Non-pigmented ciliary epithelial cell (primary cell): ENCODE measurements around the gene MAGI3.
"Not testable (repeated sequence)": the region's sequence is repeated elsewhere in the genome, so short reads cannot be mapped to it uniquely, and the experiment has no call there.

Experiments
- DNase-seq: peaks from one replicate; pipeline ENCODE4 v3.0.0-alpha.2; 2010; ENCODE audit warnings: low read depth

The MAGI3 gene

DNA sequence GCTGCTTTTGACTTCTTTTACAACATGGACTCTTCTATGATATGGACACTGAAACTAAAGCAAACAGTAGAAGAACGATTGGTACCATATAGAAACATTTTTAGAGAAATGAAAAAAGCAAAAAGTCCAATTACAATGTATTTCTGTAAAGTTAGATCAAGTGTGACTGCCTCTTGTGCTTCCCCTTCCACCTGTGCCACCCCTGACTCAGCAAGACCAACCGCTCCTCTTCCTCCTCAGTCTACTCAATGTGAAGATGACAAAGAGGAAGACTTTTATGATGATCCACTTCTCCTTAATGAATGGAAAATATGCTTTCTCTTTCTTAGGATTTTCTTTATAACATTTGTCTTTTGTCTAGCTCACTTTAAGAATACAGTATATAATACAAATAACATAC is 302.0 kb downstream of the MAGI3 start:
- no peak for DNase-seq

DNA sequence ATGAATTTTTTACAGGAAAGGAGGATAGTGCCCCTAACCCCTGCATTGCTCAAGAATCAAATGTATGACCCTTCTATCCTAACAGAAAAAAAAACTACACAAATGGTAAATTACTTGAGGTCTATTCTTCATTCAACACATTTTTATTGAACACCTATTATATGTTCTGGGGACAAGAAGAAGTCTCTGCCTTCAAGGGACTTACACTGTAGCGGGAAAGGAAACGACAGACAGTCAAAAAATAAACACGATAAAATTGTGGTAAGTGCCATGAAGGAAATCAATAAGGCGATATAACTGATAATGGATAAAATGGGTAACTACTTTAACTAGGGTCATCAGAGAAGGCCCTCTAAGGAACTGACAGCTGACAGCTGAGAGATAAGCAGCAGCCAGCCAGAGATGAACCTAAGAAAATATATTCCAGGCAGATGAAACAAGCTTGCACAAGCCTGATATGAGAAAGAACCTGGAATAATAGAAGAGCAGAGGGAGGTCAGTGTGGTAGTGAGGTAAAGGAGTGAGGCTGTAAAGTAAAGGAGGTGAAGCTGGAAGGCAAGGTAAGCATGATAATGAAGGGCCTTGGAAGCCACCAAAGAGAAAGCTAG is 302.6 kb downstream of the MAGI3 start:
- DNase-seq: no peak

DNA sequence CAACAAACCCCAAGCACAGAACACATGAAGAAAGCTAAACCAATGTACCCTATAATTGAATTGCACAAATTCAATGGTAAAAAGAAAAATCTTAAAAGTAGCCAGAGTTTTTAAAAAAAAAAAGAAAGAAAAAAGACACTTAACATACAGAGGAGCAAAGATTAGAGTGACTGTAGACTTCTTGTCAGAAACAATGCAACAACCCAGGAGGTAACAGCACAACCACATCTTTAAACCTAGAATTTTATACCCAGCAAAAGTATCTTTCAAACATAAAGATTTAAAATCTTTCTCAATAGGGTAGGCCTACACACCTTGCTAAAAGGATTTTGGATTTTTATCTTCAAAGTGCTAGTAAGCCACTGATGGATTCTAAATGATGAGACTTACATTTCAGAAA is 304.6 kb downstream of the MAGI3 start:
- DNase-seq: no peak

DNA sequence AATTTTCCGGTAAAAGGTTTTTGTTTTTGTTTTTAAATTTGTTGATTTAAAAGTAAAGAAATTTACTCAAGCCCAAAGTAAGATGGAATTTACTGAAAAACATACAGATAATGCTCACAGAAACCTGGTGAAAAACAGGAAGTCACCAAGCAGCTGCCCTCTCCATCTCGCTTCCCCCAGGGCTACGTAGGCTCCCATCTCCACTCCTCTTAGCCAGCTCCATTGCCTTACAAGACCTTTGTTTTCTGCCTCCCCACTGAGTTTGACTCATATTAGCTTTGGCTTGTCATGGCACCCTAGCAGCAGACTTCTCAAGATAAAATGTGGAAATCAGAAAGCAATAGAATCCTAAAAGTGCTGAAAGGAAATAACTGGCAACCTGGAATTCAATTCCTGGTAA is 311.1 kb downstream of the MAGI3 start:
- no peak for DNase-seq

DNA sequence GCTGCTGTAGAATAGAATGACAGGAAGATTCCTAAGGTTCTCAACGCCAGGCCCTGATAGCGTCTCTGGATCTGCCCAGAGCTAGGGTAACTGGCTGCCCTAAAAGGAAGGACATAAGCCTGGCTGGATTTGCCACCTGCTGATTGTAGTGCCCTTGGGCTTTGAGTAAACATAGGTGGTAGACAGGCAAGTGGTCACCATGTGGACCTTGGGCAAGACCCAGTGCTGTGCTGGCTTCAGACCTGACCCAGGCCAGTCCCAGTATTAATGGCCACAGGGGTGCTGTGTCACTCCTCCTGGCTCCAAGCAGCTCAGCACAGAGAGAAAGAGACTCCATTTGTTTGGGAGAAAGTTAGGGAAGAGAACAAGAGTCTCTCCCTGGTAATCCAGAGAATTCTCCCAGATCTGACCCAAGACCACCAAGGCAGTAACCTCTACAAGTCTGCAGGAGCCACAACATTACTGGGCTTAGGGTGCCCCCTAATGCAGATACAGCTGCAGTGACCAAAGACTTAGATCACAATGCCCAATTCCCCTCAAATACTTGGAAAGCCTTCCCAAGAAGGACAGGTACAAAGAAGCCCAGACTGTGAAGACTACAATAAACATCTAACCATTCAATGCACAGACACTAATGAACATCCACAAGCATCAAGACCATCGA is 324.4 kb downstream of the MAGI3 start:
- DNase-seq: no peak

- DNase-seq: not testable (repeated sequence)
These were observed 327.2 kb downstream of the MAGI3 start for GRCh38 chr1:113717506-113717905.

DNA sequence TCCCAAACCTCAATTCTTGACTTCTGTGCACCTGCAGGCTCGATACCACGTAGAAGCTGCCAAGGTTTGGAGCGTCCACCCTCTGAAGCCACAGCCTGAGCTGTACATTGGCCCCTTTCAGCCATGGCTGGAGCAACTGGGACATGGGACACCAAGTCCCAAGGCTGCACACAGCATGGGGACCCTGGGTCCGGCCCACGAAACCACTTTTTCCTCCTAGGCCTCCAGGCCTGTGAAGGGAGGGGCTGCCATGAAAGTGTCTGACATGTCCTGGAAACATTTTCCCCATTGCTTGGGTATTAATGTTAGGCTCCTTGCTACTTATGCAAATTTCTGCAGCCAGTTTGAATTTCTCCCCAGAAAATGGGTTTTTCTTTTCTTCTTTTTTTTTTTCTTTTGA is 328.3 kb downstream of the MAGI3 start:
- not testable (repeated sequence) for DNase-seq

GRCh38 chr1:113721010-113721409 is 330.7 kb downstream of the MAGI3 start:
- no peak for DNase-seq

GRCh38 chr1:113732802-113733201 is 342.5 kb downstream of the MAGI3 start:
- DNase-seq: no peak

- DNase-seq: no peak
These were observed 344.2 kb downstream of the MAGI3 start for GRCh38 chr1:113734357-113735055.
